DMS53 (cell line): Measurements from ENCODE around the gene DGAT2L6.
"Not testable (repeated sequence)": the region's sequence is repeated elsewhere in the genome, so short reads cannot be mapped to it uniquely, and the experiment has no call there.

Experiments used
- DNase-seq: peaks from one replicate; lab custom pipeline; 2025; lab: John Stamatoyannopoulos, UW

The DGAT2L6 gene

DNA sequence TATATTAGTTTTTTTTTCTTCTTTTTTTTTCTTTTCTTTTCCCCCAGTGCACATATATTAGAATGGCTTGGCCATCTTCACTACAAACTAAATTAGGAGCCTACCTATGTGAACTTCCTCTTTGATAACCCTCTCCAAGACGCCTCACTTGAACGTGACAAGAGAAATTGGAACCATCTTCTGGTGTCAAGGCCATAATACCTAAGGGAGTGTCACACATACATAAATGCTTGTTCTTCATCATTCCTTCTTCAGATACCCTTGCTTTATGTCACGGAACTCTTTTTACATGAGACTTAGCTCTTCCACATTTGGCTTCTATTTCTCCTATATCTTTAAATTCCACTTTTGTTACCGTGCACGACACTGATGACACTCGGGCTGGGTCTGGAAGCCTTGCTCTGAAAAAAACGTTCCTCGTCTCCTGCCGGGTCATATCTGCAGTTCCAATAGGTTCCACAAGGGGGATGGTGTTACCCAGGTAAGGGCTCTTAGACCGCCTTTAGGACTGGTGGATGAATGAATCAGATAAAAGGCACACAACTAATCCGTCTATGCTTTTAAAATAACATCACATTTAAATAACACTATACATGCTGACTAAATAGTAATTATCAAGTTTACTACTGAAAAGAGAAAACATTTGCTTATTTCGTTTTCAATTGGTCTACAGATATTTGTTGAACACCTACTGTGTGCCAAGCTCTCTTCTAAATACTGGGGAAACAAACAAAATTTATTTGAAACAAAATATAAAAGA is 19.9 kb downstream of the DGAT2L6 start:
- peak; percentile 92 for DNase-seq

GRCh38 chrX:70201732-70202131 is 24.4 kb downstream of the DGAT2L6 start:
- peak; percentile 57 for DNase-seq

GRCh38 chrX:70208479-70208878 is 31.2 kb downstream of the DGAT2L6 start:
- peak; percentile 74 for DNase-seq

DNA sequence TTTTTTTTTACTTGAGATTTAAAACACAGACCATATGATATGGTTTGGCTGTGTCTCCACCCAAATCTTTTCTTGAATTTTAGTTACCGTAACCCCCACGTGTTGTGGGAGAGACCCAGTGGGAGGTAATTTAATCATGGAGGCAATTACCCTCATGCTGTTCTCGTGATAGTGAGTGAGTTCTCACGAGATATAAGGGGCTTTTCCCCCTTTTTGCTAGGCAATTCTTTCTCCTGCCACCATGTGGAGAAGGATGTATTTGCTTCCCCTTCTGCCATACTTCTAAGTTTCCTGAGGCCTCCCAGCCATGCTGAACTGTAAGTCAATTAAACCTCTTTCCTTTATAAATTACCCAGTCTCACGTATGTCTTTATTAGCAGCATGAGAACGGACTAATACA is 32.3 kb downstream of the DGAT2L6 start:
- DNase-seq: peak; percentile 64

GRCh38 chrX:70219938-70220764 is 42.9 kb downstream of the DGAT2L6 start:
- peak; percentile 98 for DNase-seq

- DNase-seq: no peak
These were observed 48.8 kb downstream of the DGAT2L6 start for GRCh38 chrX:70226048-70226447.

DNA sequence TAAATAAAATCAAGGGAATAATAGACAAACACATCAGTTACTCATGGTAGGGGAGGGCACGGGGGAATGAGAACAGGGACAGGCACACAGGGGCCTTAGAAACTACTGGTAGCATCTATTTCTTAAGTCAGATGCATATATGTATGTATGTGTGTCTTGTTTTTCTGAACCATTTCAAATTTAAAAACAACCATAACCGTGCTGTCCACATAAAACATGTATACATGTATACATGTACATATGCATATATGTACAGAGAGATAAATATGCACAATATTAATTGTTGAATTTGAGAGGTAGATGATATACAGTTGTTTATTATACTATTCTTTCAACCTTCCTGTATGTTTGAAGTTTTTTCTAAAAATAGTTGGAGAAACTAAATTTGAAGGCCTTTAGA is 49.4 kb downstream of the DGAT2L6 start:
- no peak for DNase-seq

DNA sequence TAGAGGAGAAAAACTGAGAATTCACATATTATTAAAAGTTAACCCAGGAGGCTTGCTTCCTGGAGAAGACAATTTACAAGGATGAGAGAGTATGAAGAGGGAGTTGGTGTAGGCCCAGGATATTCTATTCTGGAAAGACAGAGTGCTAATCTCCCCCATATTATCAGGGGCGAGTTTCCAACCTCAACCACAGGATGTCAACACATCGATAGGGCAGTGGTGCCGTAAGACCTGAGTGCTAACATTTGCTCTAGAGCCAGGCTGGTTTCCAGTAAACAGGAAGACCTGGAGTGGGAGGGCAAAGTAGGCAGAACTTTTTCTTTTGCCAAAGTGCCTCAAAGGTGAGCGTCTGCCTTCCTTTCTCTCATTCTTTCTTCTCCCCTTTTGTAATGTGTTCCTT is 54.4 kb downstream of the DGAT2L6 start:
- peak; percentile 26 for DNase-seq

GRCh38 chrX:70234355-70234754 is 57.1 kb downstream of the DGAT2L6 start, which contains the start of gene AWAT1:
TSS of gene AWAT1 (plus strand) at chrX:70234655. CDS start at chrX:70234696, 41 bp downstream.
- no peak for DNase-seq

GRCh38 chrX:70240751-70241150 is 63.5 kb downstream of the DGAT2L6 start:
- DNase-seq: no peak

GRCh38 chrX:70241501-70241900 is 64.2 kb downstream of the DGAT2L6 start:
- DNase-seq: no peak

GRCh38 chrX:70243601-70244000 is 66.3 kb downstream of the DGAT2L6 start:
- DNase-seq: not testable (repeated sequence)

GRCh38 chrX:70244881-70245280 is 67.6 kb downstream of the DGAT2L6 start:
- DNase-seq: no peak

DNA sequence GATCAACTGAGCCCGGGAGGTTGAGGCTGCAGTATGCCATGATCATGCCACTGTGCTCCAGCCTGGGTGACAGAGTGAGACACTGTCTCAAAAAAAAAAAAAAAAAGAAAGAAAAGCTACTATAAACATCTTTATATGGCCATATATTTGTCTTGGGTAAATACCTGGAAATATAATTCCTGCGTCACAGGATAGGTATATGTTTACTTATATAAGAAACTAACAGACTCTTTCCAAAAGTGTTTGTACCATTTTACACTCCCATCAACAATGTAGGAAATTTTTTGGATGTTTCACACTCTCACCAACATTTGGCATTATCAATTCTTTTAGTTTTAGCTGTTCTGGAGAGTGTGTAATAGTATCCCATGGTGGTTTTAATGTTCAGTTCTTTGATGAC is 70.0 kb downstream of the DGAT2L6 start:
- DNase-seq: peak; percentile 76

DNA sequence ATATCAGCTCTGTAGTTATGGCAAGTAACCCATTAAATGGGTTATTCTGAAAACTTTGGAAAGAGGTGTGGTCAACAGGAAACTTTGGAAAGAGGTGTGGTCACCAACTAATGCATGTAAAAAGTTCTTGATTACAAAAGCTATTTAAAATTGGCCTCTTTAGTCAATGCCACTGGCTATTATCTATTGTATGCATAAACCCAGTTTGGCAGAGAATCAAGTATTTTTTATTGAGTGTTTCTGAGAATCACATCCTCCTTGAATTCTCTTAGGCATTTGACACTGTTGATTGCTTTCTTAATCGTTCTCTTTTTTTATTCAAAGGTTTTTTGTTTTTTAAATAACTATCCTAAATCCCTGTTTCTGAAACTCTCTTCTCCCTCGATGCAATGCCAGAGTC is 75.2 kb downstream of the DGAT2L6 start:
- no peak for DNase-seq

DNA sequence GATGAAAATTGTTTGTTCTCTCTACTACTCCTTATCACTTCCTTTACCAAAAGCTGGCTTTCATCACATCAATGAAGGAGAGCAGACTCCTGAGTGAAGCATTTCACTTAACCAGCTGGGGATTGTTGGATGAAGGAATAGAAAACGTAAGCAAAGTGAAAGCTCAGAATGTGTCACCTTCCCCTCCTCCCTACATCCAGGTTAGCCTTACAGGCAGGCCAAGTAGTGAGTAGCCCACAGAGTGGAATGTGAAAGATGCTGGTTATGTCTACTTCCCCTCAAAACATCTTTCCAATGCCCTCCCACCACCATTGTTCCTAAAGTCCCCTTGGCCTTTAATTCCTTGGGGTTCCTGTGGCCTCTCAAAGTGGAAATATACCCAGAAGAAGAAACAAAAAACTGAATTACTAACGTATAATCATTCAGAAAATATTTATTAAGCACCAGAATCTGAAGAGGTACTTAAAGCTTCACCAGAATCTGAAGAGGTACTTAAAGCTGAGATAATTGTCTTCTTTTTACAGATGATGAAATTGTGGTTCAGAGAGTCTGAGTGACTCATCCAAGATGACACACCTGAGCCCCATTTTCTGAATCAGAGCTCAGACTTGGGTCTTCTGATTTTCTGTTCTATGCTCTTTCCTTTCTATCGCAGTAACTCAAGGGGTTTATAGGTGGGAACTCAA is 76.2 kb downstream of the DGAT2L6 start:
- peak; percentile 78 for DNase-seq

GRCh38 chrX:70254063-70254400 is 76.7 kb downstream of the DGAT2L6 start:
- DNase-seq: peak; percentile 66

- peak; percentile 72 for DNase-seq
These were observed 77.6 kb downstream of the DGAT2L6 start for GRCh38 chrX:70254909-70255308.
